B cell (primary cell): Measurements from ENCODE around the gene HYDIN. TPM values are rescaled to one million over a fixed set of nuclear protein-coding genes. Genes with fewer than 3 reads are reported as not detected.

Experiments used
- ATAC-seq: fragments of 200-7000 bp; cut with Tn5 transposase; one replicate; pipeline ENCODE4 v1.10.0; 2021; ENCODE audit warnings: low read depth, mild to moderate bottlenecking, moderate number of reproducible peaks, moderate library complexity
- CTCF ChIA-PET: fragments of 350-600 bp; sonication (Branson Sonifier 250); formaldehyde crosslinking; loops from one replicate; lab custom pipeline; 2021; ENCODE audit warnings: antibody characterized with exemption, inconsistent platforms; lab: Charles Lee
- POLR2A ChIA-PET: fragments of 350-600 bp; sonication (Branson Sonifier 250); formaldehyde crosslinking; loops from one replicate; lab custom pipeline; 2021; ENCODE audit warnings: antibody characterized with exemption; lab: Charles Lee
- DNase-seq: peaks from one replicate; pipeline ENCODE4 v3.0.0; 2013
- H2AFZ ChIP-seq: 2 replicates; pipeline ENCODE4 v1.6.1; 2012; ENCODE audit warnings: mild to moderate bottlenecking, low read depth, low read length; ENCODE audit not compliant: insufficient read depth, poor library complexity, severe bottlenecking
- H3K27ac ChIP-seq, 2 donors: 1 replicate in 1 of 2; 2 replicates in 1 of 2; pipeline ENCODE4 v1.5.1; 2012 to 2013; ENCODE audit warnings: low read length in 2 of 2, mild to moderate bottlenecking in 2 of 2, moderate library complexity in 1 of 2
- H3K27me3 ChIP-seq, 4 experiments: fragments of 200-600 bp in 1 of 4; sonication (generic) in 1 of 4; replicated peaks in 1 of 4; 1 replicate in 2 of 4; 2 replicates in 2 of 4; pipeline versions ENCODE4 v1.6.1 to v1.7.0; 2013 to 2016; ENCODE audit warnings: low read length in 3 of 4, mild to moderate bottlenecking in 2 of 4, mixed read lengths in 1 of 4, moderate library complexity in 1 of 4; ENCODE audit not compliant: insufficient read depth in 4 of 4, control insufficient read depth in 3 of 4; ENCODE audit errors: control extremely low read depth in 1 of 4
- H3K36me3 ChIP-seq, 2 experiments: replicated peaks in 1 of 2; 1 replicate in 1 of 2; 2 replicates in 1 of 2; pipeline versions ENCODE4 v1.6.1 to v1.7.1; 2013; ENCODE audit warnings: low read length in 1 of 2; ENCODE audit not compliant: insufficient read depth in 2 of 2, control insufficient read depth in 1 of 2; ENCODE audit errors: control extremely low read depth in 1 of 2, extremely low read depth in 1 of 2
- H3K4me1 ChIP-seq, 2 donors: fragments of 200-600 bp in 1 of 2; sonication (generic) in 1 of 2; 1 replicate in 1 of 2; 2 replicates in 1 of 2; pipeline versions ENCODE4 v1.5.1 to v1.6.1; 2013 to 2017; ENCODE audit warnings: low read length in 2 of 2; ENCODE audit not compliant: control insufficient read depth in 2 of 2, insufficient read depth in 2 of 2
- H3K4me2 ChIP-seq: replicated peaks from 2 replicates; pipeline ENCODE3; 2012; ENCODE audit warnings: mild to moderate bottlenecking, low read depth, low read length; ENCODE audit not compliant: poor library complexity, severe bottlenecking
- H3K4me3 ChIP-seq, 5 experiments: fragments of 200-600 bp in 1 of 5; sonication (generic) in 1 of 5; 1 replicate in 3 of 5; 2 replicates in 2 of 5; pipeline versions ENCODE4 v1.5.1 to v1.7.0; 2011 to 2016; ENCODE audit warnings: low read length in 4 of 5, mild to moderate bottlenecking in 4 of 5, low read depth in 2 of 5, control low read depth in 1 of 5, moderate library complexity in 1 of 5; ENCODE audit not compliant: insufficient read depth in 1 of 5; ENCODE audit errors: control extremely low read depth in 1 of 5, extremely low read depth in 1 of 5
- H3K79me2 ChIP-seq: fragments of 200-600 bp; sonication (generic); one replicate; pipeline ENCODE4 v1.6.0; 2016; ENCODE audit warnings: low read length; ENCODE audit not compliant: control insufficient read depth, insufficient read depth
- H3K9ac ChIP-seq: fragments of 200-600 bp; sonication (generic); 2 replicates; pipeline ENCODE4 v1.6.1; 2017; ENCODE audit warnings: mild to moderate bottlenecking, low read length, moderate library complexity
- H3K9me3 ChIP-seq, 3 donors: one replicate each; pipeline versions ENCODE4 v1.6.1 to v1.7.1; 2013; ENCODE audit warnings: low read length in 2 of 3; ENCODE audit not compliant: control insufficient read depth in 2 of 3, insufficient read depth in 1 of 3; ENCODE audit errors: control extremely low read depth in 1 of 3
- H4K20me1 ChIP-seq: 2 replicates; pipeline ENCODE4 v1.6.0; 2012; ENCODE audit warnings: mild to moderate bottlenecking, low read length; ENCODE audit not compliant: insufficient read depth, control insufficient read depth, poor library complexity, severe bottlenecking
- H3K27ac Mint-ChIP-seq: one replicate; pipeline ENCODE4 v1.8.0; 2021; ENCODE audit warnings: mixed read lengths
- H3K27me3 Mint-ChIP-seq: one replicate; pipeline ENCODE4 v1.8.0; 2021; ENCODE audit warnings: mixed read lengths
- H3K4me1 Mint-ChIP-seq: one replicate; pipeline ENCODE4 v1.8.0; 2021; ENCODE audit warnings: mixed read lengths
- H3K4me3 Mint-ChIP-seq: one replicate; pipeline ENCODE4 v1.8.0; 2021; ENCODE audit warnings: mixed read lengths
- H3K9me3 Mint-ChIP-seq: one replicate; pipeline ENCODE4 v1.8.0; 2022; ENCODE audit warnings: mixed read lengths; ENCODE audit not compliant: insufficient read depth
- CTCF ChIP-seq: fragments of 200-600 bp; IDR thresholded peaks from one replicate; pipeline ENCODE4 v1.8.0; 2022; ENCODE audit warnings: antibody characterized with exemption, mild to moderate bottlenecking
- EZH2 ChIP-seq: IDR thresholded peaks from 2 replicates; pipeline ENCODE4 v1.6.1; 2012; ENCODE audit warnings: borderline replicate concordance, low read depth, mild to moderate bottlenecking, moderate library complexity, low read length; ENCODE audit not compliant: insufficient read depth, poor library complexity, severe bottlenecking
- WGBS: methylation state at CpG from one replicate; pipeline ENCODE4 v1.1.5; 2013; ENCODE audit warnings: missing lambda C conversion rate; ENCODE audit not compliant: insufficient coverage; 5-methylcytosine and 5-hydroxymethylcytosine counted together
- intact Hi-C: fragments of 100-400 bp; cut with micrococcal nuclease; formaldehyde crosslinking; loops from one replicate; pipeline ENCODE4 v1.10.0; 2022
- polyA plus RNA-seq: library from polyadenylated mRNA; depleted of rRNA; stranded (reverse); fragments of >200 nt; gene quantifications from 2 replicates; pipeline ENCODE4 v1.2.3, GENCODE V29; 2012
- total RNA-seq, 2 donors: library from RNA; stranded (reverse); fragments of 120-200 nt in 1 of 2; gene quantifications; 1 replicate in 1 of 2; 2 replicates in 1 of 2; pipeline versions ENCODE4 v1.2.3 to v1.2.4, GENCODE V29; 2013 to 2022

The HYDIN gene
- total and polyA plus RNA-seq, 2 donors (not counting 1 experiment from before 2014, with no cell fraction given): 0.10 TPM; not detected in 1

- POLR2A ChIA-PET: no interaction called here
- Histone ChIP-seq H2AFZ (no peak overlapping the region), H3K27ac (no peak overlapping the region), H3K4me1 (no peaks in the 10 kb centered on the region), H3K36me3 (no peaks in the 10 kb centered on the region), H3K27me3 (peaks cover 0 to 2% (median 0%) of the 10 kb centered on the region in 4 experiments), H4K20me1 (no peaks in the 10 kb centered on the region), H3K9ac (no peak overlapping the region), H3K79me2 (no peaks in the 10 kb centered on the region), H3K4me3 (no peak overlapping the region), H3K4me2 (no peak overlapping the region), H3K9me3 (peaks cover 0 to 5% (median 0%) of the 10 kb centered on the region in 3 donors)
- Mint-ChIP-seq H3K27me3 (no peaks in the 10 kb centered on the region), H3K4me1 (no peaks in the 10 kb centered on the region), H3K4me3 (no peak overlapping the region), H3K9me3 (peaks cover 9% of the 10 kb centered on the region), H3K27ac (no peak overlapping the region)
- intact Hi-C loops: no loop called here
- WGBS: no CpG with 5 or more reads among the region's 1 CpG
- no peak for ATAC-seq
- no peak for TF ChIP-seq EZH2
- no peak for TF ChIP-seq CTCF
- DNase-seq: no peak
- CTCF ChIA-PET: no interaction called here
These were observed 42.9 kb upstream of the HYDIN start for GRCh38 chr16:71273384-71273783.

GRCh38 chr16:71264299-71264698, 33.8 kb upstream of the HYDIN start:
- no peak for DNase-seq

More at GRCh38 chr16:71264299-71264698, 33.8 kb upstream of the HYDIN start:
- ATAC-seq: no peak
- H3K9ac ChIP-seq: no peak overlapping the region
- Mint-ChIP-seq H3K4me3 (no peak overlapping the region), H3K9me3 (no peaks in the 10 kb centered on the region), H3K4me1 (no peaks in the 10 kb centered on the region), H3K27ac (no peak overlapping the region), H3K27me3 (peaks cover 9% of the 10 kb centered on the region)
- no peak for TF ChIP-seq CTCF
- no peak for TF ChIP-seq EZH2
- H3K9me3 ChIP-seq: no peaks in the 10 kb centered on the region
- intact Hi-C loops: no loop called here
- no peak overlapping the region for H3K4me3 ChIP-seq
- H3K4me1 ChIP-seq: no peaks in the 10 kb centered on the region
- H3K27me3 ChIP-seq: peaks cover 0 to 2% (median 0%) of the 10 kb centered on the region in 4 experiments
- CTCF ChIA-PET: no interaction called here
- H4K20me1 ChIP-seq: no peaks in the 10 kb centered on the region
- H3K36me3 ChIP-seq: no peaks in the 10 kb centered on the region
- H2AFZ ChIP-seq: no peak overlapping the region
- H3K79me2 ChIP-seq: no peaks in the 10 kb centered on the region
- H3K27ac ChIP-seq: no peak overlapping the region
- no CpG with 5 or more reads among the region's 3 CpGs for WGBS
- no peak overlapping the region for H3K4me2 ChIP-seq
- POLR2A ChIA-PET: no interaction called here
